ENCODE measurements around the gene UBAC2.
"Not testable (repeated sequence)": the region's sequence is repeated elsewhere in the genome, so short reads cannot be mapped to it uniquely, and the experiment has no call there.

Gene UBAC2

DNA sequence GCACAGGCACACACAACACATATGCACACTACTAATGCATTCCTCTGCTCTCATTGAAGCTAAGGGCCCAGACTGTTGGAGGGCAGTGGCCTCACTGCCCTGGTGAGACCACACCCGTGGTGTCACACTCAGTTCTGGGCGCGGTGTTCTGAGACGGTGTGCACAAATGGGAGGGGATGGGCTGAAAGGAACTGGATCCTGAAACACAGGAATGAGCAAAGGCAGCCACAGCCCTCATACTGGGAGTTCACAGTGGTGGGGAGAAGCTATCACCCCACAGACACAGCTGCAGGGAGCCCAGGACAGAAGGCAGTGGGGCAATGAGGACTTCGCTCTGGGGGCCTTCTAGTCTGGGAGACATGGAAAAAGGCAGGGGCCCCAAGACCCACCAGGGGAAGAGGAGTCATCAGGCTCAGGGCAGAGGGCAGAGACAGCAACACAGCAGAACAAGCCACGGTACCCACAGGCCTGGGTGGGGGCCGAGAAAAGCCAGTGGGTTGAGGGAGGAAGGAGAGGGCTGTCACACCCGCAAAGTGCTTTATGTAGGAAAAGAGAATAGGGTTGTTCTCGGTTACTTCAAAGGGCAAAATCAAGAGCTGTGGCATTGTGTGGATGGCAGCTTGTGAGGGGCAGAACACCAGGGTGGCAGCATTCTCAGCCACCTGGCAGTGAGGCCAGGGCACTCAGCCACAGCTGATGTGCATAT lies 181.9 kb downstream of the UBAC2 start:
- no peak for DNase-seq

- no peak for DNase-seq
Measured at GRCh38 chr13:99383511-99383921, 182.9 kb downstream of the UBAC2 start.

- DNase-seq = no peak
Measured at GRCh38 chr13:99383946-99384345, 183.3 kb downstream of the UBAC2 start.

- no peak for DNase-seq
Measured at GRCh38 chr13:99384468-99384867, 183.8 kb downstream of the UBAC2 start.

- no peak for DNase-seq
Measured at GRCh38 chr13:99385161-99385560, 184.5 kb downstream of the UBAC2 start.

- DNase-seq = no peak
Measured at GRCh38 chr13:99385940-99386339, 185.3 kb downstream of the UBAC2 start.

DNA sequence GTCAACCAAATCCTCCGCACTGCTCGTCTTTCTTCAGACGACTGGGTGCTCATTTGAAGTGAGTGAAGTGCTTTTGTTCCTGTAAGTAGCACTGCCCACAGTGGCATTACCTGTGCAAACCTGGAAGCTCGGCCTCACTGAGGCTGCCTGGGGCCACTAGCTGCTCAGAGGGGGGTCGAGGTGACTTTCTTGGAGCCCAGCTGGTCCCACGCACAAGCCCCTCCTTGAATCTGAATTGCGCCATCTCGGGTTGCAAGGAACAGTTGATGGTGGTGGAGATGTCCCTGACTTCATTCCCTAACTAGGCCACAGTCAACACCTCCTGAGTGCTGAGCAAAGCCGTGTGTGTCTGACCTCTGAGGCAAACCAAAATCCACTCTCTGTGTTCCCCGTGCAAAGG lies 185.8 kb downstream of the UBAC2 start:
- no peak for DNase-seq

- peak; percentile 91 for DNase-seq
Measured at GRCh38 chr13:99386911-99387788, 186.5 kb downstream of the UBAC2 start.

DNA sequence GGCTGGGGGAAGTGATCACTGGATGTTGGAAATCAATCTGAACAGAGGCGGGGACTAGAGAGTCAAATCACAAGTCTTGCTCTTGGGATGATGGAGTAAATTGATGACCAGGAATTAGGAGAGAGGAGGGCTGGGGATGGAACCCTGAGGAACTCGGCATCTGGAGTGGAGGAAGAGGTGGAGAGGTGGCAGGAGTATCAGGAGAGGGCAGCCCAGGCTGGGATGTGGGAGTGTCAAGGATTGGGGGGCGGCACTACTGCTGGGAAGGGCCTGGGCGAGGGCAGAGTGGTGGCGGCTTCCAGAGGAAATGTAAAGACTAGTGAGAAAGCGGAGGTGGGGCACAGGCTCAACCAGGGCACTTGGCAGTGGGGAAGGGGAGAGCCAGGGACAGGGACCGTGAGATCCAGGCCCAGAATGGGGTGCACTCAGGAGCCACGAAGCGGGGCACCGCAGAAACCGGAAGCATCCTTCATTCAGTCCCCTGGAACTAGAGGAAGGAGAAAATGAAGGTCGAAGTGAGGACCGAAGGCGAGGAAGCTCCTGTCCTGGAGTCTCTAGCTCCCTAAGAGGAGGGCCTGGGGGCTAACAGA lies 187.8 kb downstream of the UBAC2 start:
- no peak for DNase-seq

DNA sequence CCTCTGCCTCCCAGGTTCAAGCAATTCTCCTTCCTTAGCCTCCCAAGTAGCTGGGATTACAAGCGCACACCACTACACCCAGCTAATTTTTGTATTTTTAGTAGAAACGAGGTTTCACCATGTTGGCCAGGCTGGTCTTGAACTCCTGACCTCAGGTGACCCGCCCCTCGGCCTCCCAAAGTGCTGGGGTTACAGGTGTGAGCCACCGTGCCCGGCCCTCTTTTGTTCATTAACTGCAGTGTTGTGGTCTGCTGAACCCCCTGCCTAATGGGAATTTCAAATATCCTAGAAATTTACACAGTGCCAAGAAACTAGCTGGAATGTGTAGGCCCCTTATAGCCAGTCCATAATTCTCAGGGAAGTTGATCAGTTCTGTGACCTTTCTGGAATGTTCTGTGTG lies 188.4 kb downstream of the UBAC2 start:
- DNase-seq = not testable (repeated sequence)

GRCh38 chr13:99389520-99390304 lies 189.1 kb downstream of the UBAC2 start:
- DNase-seq = no peak

DNA sequence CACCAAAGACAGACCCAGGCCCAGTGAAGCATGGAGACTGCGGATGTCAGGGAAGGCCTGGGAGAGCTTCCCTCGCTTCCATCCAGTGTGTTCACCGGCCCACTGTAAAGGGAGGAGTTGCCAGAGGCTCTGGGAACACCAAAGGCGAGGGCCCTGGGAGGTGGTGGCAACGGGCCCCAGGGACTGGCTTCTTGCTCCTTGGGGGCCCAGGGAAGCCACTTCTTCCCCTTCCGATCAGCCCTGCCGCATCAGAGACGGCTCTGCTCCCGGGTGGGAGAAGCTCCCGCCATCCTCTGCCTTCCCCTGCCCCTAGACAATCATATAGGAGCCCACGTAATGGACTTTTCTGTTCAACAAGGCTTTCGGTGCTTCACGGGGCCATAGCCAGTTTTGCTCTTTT lies 189.9 kb downstream of the UBAC2 start:
- DNase-seq = no peak

DNA sequence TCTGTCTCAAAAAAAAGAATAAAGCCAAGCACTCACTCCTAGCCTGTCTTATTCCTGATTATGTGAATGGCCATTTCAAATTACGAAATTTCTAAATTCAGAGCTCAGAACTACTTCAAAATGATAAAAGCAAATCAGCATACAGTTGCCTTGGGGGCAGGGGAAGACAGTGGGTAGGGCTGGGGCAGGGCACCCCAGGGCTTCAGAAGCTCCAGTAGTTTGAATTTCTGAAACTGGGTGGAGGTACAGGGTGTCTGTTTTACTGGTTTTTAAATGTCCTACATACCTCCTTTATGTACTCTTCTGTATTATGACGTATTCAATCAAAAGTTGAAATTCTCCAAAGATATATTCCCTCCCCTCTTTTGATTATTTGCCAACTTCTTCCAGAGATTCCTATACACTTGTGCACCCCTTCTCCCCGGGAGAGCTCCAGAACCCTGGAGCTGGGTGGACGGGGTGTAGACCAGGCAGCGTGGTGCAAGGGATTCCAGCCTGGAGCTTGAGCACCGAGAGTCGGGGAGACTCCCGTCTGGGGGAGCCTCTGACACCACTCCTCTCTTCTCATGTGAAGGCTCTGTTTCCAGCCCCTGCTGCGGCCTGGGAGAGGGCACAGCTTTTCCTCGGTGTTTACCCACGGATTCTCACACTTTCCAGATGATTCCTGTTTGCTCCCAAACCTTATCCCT lies 191.3 kb downstream of the UBAC2 start:
- no peak for DNase-seq

GRCh38 chr13:99392470-99393135 lies 191.9 kb downstream of the UBAC2 start:
- DNase-seq = no peak

DNA sequence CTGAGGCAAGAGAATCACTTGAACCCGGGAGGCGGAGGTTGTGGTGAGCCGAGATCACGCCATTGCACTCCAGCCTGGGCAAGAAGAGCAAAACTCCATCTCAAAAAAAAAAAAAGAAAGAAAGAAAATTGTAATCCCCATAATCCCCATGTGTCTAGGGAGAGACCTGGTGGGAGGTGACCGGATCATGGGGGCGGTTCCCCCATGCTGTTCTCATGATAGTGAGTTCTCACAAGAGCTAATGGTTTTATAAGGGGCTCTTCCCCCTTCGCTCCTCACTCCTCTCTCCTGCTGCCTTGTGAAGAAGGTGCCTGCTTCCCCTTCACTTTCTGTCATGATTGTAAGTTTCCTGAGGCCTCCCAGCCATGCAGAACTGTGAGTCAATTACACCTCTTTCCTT lies 192.7 kb downstream of the UBAC2 start:
- not testable (repeated sequence) for DNase-seq

GRCh38 chr13:99393791-99394735 lies 193.4 kb downstream of the UBAC2 start:
- DNase-seq = no peak

- no peak for DNase-seq
Measured at GRCh38 chr13:99395436-99395835, 194.8 kb downstream of the UBAC2 start.

DNA sequence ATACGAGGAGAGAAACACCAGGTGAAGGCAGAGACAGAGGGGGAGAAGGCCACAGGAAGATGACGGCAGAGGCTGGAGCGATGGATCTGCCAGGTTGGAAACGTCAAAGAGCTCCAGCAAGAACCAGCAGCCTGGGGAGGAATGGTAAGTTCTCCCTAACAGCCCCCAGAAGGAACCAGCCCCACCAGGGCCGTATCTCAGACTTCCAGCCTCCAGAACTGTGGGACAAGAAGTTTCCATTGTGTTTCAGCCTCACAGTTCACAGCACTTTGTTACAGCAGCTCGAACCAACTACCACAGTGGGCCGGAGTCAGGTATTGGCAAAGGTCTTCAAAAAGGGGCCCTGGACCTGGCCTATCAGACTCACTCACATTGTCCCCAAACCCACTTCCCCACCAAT lies 195.8 kb downstream of the UBAC2 start:
- no peak for DNase-seq

DNA sequence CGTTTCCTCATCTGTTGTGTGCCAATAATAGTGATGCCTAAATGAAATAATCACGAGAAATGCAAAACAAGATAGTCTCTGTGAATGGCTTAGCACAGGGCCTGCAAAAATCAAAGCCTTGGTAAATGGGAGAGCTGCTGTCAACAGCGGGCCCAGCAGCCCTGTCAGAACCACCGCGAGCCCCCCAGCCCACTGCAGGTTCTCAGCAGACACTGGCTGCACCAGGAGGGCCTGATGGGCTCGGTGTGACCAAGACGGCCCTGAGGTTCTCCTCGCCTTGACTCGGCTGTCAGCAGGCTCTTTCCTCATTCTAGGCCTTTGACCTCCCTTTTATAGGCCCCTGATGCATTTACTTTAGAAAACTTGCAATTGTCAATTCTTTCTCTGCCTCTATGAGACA lies 197.4 kb downstream of the UBAC2 start:
- DNase-seq = no peak

DNA sequence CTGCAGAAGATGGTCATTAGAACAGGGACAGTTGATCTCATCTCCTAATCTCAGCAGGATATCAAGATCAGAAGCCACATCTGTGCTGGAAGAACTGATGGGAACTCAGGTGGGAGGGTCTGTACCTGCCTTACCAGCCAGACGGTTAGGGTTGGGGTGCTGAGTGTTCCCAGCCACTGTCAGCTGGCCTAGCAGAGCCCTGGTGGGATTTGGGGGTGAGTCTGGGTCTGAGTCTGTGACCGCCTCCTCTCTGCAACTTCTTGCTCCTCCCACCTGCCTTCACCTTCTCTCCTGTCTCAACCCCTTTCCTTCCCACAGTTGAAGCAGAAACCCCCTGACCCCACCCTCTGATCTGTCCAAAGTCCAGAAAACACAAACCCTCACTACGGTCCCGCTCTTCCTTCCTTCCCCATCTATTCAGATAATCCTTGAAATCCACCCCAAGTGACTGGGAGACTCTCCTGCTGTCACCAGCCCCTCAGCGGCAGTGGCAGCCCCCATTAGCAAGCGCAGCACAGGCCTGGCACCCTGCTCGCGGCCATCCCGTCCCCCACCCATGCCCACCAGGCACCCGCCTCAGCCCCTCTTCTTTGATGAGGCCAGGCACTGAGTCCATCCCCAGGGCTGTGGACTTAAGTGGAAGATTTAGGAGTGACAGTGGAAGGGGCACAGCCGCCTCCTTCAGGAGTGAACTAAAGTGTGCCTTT lies 198.4 kb downstream of the UBAC2 start:
- DNase-seq = no peak

Measured in stimulated activated CD4-positive, alpha-beta T cell treated with anti-CD3 and anti-CD28 coated beads, Interleukin-4, amount 100 ng/mL, for 1 hour (primary cell).